K562 (cell line): ENCODE measurements around the gene HS3ST3B1. TPM values are rescaled to one million over a fixed set of nuclear protein-coding genes. Genes with fewer than 3 reads are reported as not detected.

ENCODE experiments used
- ETS2 ChIP-seq: IDR thresholded peaks from 2 replicates; pipeline ENCODE4 v1.6.1; 2016; ENCODE audit warnings: borderline replicate concordance, missing genetic modification characterization, mild to moderate bottlenecking, moderate library complexity, missing compliant biosample characterization; ENCODE audit not compliant: poor library complexity, severe bottlenecking
- GTF2E2 ChIP-seq: fragments of 200-800 bp; sonication (Bioruptor generic); IDR thresholded peaks from 2 replicates; pipeline ENCODE4 v1.6.1; 2016; ENCODE audit warnings: missing genetic modification characterization, missing compliant biosample characterization
- HDAC2 ChIP-seq: fragments of 450-650 bp; IDR thresholded peaks from 2 replicates; pipeline ENCODE4 v1.6.1; 2016; ENCODE audit warnings: mild to moderate bottlenecking
- KLF13 ChIP-seq: fragments of 450-650 bp; IDR thresholded peaks from 2 replicates; pipeline ENCODE4 v1.6.1; 2016; ENCODE audit warnings: missing genetic modification characterization, low read depth, mild to moderate bottlenecking, missing compliant biosample characterization, moderate library complexity, borderline replicate concordance
- MEF2A ChIP-seq: IDR thresholded peaks from 2 replicates; pipeline ENCODE4 v1.6.1; 2011; ENCODE audit warnings: low read depth, mild to moderate bottlenecking, low read length, moderate library complexity; ENCODE audit not compliant: control insufficient read depth
- NFIC ChIP-seq: fragments of 450-650 bp; IDR thresholded peaks from 2 replicates; pipeline ENCODE4 v1.6.1; 2017; ENCODE audit warnings: mild to moderate bottlenecking, inconsistent platforms
- PHB ChIP-seq: fragments of 250-450 bp; sonication (Bioruptor Pico); IDR thresholded peaks from 2 replicates; pipeline ENCODE4 v1.5.0; 2021
- POLR2B ChIP-seq: fragments of 450-650 bp; IDR thresholded peaks from 2 replicates; pipeline ENCODE4 v1.6.1; 2018; ENCODE audit warnings: low read depth; ENCODE audit not compliant: partially characterized antibody
- RBM22 ChIP-seq: fragments of 200-400 bp; formaldehyde crosslinking; IDR thresholded peaks from 2 replicates; pipeline ENCODE4 v1.6.1; 2018; ENCODE audit warnings: low read length, low read depth; ENCODE audit not compliant: poor library complexity, severe bottlenecking
- SREBF2 ChIP-seq: sonication (generic); formaldehyde crosslinking; IDR thresholded peaks from 2 replicates; pipeline ENCODE4 v1.4.0; 2020; ENCODE audit warnings: mild to moderate bottlenecking, missing genetic modification reagents
- ZBTB17 ChIP-seq: fragments of 450-650 bp; formaldehyde crosslinking; IDR thresholded peaks from 2 replicates; pipeline ENCODE4 v1.4.0; 2020; ENCODE audit warnings: mild to moderate bottlenecking
- ZNF184 ChIP-seq: sonication (generic); formaldehyde crosslinking; IDR thresholded peaks from 2 replicates; pipeline ENCODE4 v1.5.0; 2020; ENCODE audit warnings: missing genetic modification reagents
- ZNF217 ChIP-seq: sonication (generic); formaldehyde crosslinking; IDR thresholded peaks from 2 replicates; pipeline ENCODE4 v1.8.0; 2022; ENCODE audit warnings: mild to moderate bottlenecking, missing genetic modification reagents
- ZNF354B ChIP-seq: fragments of 250-450 bp; sonication (Bioruptor Pico); IDR thresholded peaks from 2 replicates; pipeline ENCODE4 v1.4.0; 2020
- ZNF408 ChIP-seq: fragments of 250-450 bp; sonication (Bioruptor Pico); IDR thresholded peaks from 2 replicates; pipeline ENCODE4 v1.4.0; 2020; ENCODE audit warnings: low read depth, mild to moderate bottlenecking, moderate library complexity
- polyA plus RNA-seq, 8 experiments: library from polyadenylated mRNA; depleted of rRNA in 4 of 8; stranded (reverse) in 5 of 8; unstranded in 3 of 8; fragments of >200 nt; fragmentation: Nextera tagmentation in 2 of 8; fragmentation: Illumina TruSeq in 1 of 8; extraction: Ambion mirVana in 2 of 8; extraction: Trizol in 1 of 8; gene quantifications; 2 replicates each; pipeline versions ENCODE4 v1.2.1 to v1.2.3, GENCODE V29; 2011 to 2014; ENCODE audit warnings: inconsistent platforms in 1 of 8, missing spikeins in 1 of 8
- total RNA-seq, 7 experiments: library from RNA; depleted of rRNA in 6 of 7; stranded (reverse); fragments of >200 nt in 6 of 7; fragmentation: Illumina TruSeq in 2 of 7; extraction: Trizol in 2 of 7; gene quantifications; 2 replicates each; pipeline versions ENCODE4 v1.2.1 to v1.2.3, GENCODE V29; 2011 to 2021; ENCODE audit warnings: low replicate concordance in 1 of 7
- TF ChIP-seq, protein P1 (sequence below): conservative IDR thresholded peaks from 2 replicates; pipeline ENCODE4 v1.6.1; 2011; ENCODE audit warnings: low read depth, mild to moderate bottlenecking, low read length; ENCODE audit not compliant: control insufficient read depth
- TF ChIP-seq, protein P2 (sequence below): fragments of 450-650 bp; IDR thresholded peaks from 2 replicates; pipeline ENCODE4 v1.6.1; 2016; ENCODE audit warnings: mild to moderate bottlenecking
- TF ChIP-seq, protein P3 (sequence below): fragments of 200-800 bp; sonication (Bioruptor generic); IDR thresholded peaks from 2 replicates; pipeline ENCODE4 v1.6.1; 2017; ENCODE audit warnings: missing genetic modification characterization, missing compliant biosample characterization
- TF ChIP-seq, protein P4 (sequence below): fragments of 250-450 bp; sonication (Bioruptor Pico); IDR thresholded peaks from 2 replicates; pipeline ENCODE4 v1.4.0; 2020; ENCODE audit warnings: mild to moderate bottlenecking, moderate library complexity

HS3ST3B1 gene
- total and polyA plus RNA-seq, 9 of the 15 experiments (the other 6 are each of a cell fraction or from before 2014, with no cell fraction given) = 1.9 to 12.9 (median 3.7) TPM

DNA sequence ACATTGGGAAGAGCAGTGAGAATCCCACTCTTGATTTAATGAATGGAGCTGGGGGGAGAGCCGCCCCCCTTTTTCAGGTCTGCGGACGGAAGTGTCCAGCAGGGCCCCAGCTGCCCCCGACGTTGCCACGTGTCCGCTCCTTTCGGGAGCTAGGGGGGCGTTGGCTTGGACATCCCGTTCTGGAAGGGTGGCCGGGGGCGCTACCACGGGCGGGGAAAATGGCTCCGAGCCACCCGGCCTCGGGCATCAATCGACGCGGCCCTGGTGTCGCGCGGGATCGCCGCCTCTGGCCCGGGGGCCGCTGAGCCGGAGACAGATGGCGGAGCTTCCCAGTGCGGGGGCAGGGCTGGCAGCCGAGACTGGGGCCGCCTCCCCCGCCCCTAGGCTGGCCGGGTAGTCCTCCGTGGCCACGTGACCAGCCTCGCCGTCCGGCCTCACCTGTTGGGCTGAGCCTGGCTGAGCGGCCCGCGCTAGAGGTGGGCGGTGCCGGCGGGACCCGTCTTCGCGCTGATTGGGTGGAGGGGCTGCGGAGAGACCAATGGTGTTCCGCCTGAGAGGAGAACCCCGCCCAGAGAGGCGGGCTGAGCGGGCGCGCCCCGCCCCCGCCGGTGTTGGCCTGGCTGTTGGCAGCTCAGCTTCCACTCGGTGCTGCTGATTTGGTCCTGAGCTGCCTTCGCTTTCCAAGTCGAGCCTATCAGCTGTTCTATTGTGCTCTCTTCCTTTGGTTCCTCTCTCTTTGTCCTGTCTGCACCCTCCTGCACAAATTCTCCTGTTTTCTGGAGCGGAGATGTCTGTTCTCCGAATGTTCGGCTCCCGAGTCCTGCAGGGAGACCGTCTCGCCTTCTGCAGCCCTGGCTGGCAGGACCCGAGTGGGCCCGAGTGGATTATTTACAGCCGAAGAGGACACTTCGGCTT is 8.3 kb downstream of the HS3ST3B1 start (continued):
- TF ChIP-seq ETS2 (tag) (no peak), POLR2B (peak; percentile 22), RBM22 (no peak), MEF2A (no peak), ZNF354B (CRISPR knock-in tag) (no peak), ZNF184 (no peak), HDAC2 (no peak), ZBTB17 (CRISPR knock-in tag) (no peak), NFIC (peak; percentile 41), PHB (peak; percentile 59; the same call in 1 of the 2 replicates), ZNF217 (CRISPR knock-in tag) (no peak), GTF2E2 (tag) (peak; percentile 43; the same call in 1 of the 2 replicates), KLF13 (tag) (peak; percentile 63; the same call in 1 of the 2 replicates), ZNF408 (CRISPR knock-in tag) (no peak), SREBF2 (CRISPR knock-in tag) (no peak)
- TF ChIP-seq, protein P1, sequence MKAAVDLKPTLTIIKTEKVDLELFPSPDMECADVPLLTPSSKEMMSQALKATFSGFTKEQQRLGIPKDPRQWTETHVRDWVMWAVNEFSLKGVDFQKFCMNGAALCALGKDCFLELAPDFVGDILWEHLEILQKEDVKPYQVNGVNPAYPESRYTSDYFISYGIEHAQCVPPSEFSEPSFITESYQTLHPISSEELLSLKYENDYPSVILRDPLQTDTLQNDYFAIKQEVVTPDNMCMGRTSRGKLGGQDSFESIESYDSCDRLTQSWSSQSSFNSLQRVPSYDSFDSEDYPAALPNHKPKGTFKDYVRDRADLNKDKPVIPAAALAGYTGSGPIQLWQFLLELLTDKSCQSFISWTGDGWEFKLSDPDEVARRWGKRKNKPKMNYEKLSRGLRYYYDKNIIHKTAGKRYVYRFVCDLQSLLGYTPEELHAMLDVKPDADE = no peak
- TF ChIP-seq, protein P2, sequence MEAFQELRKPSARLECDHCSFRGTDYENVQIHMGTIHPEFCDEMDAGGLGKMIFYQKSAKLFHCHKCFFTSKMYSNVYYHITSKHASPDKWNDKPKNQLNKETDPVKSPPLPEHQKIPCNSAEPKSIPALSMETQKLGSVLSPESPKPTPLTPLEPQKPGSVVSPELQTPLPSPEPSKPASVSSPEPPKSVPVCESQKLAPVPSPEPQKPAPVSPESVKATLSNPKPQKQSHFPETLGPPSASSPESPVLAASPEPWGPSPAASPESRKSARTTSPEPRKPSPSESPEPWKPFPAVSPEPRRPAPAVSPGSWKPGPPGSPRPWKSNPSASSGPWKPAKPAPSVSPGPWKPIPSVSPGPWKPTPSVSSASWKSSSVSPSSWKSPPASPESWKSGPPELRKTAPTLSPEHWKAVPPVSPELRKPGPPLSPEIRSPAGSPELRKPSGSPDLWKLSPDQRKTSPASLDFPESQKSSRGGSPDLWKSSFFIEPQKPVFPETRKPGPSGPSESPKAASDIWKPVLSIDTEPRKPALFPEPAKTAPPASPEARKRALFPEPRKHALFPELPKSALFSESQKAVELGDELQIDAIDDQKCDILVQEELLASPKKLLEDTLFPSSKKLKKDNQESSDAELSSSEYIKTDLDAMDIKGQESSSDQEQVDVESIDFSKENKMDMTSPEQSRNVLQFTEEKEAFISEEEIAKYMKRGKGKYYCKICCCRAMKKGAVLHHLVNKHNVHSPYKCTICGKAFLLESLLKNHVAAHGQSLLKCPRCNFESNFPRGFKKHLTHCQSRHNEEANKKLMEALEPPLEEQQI = no peak
- TF ChIP-seq, protein P3, sequence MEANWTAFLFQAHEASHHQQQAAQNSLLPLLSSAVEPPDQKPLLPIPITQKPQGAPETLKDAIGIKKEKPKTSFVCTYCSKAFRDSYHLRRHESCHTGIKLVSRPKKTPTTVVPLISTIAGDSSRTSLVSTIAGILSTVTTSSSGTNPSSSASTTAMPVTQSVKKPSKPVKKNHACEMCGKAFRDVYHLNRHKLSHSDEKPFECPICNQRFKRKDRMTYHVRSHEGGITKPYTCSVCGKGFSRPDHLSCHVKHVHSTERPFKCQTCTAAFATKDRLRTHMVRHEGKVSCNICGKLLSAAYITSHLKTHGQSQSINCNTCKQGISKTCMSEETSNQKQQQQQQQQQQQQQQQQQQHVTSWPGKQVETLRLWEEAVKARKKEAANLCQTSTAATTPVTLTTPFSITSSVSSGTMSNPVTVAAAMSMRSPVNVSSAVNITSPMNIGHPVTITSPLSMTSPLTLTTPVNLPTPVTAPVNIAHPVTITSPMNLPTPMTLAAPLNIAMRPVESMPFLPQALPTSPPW (CRISPR knock-in tag) = peak; percentile 90
- TF ChIP-seq, protein P4, sequence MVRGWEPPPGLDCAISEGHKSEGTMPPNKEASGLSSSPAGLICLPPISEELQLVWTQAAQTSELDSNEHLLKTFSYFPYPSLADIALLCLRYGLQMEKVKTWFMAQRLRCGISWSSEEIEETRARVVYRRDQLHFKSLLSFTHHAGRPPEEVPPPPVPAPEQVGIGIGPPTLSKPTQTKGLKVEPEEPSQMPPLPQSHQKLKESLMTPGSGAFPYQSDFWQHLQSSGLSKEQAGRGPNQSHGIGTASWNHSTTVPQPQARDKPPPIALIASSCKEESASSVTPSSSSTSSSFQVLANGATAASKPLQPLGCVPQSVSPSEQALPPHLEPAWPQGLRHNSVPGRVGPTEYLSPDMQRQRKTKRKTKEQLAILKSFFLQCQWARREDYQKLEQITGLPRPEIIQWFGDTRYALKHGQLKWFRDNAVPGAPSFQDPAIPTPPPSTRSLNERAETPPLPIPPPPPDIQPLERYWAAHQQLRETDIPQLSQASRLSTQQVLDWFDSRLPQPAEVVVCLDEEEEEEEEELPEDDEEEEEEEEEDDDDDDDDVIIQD (CRISPR knock-in tag) = no peak
